HL-60 (cell line): ENCODE data around the gene CHKB.

Source experiments
- POLR2AphosphoS5 ChIP-seq: IDR thresholded peaks from 2 replicates; pipeline ENCODE4 v1.6.1; 2012; ENCODE audit warnings: low read depth
- SPI1 ChIP-seq: IDR thresholded peaks from 2 replicates; pipeline ENCODE4 v1.6.1; 2012; ENCODE audit warnings: low read depth, mild to moderate bottlenecking, borderline replicate concordance
- TF ChIP-seq, protein P1 (sequence below): IDR thresholded peaks from one replicate; pipeline ENCODE4 v1.5.1; 2011; ENCODE audit warnings: low read length, control low read depth, inconsistent platforms; ENCODE audit not compliant: insufficient read depth

GRCh38 chr22:50570861-50571260 is 11.8 kb downstream of the CHKB start:
- TF ChIP-seq, protein P1, sequence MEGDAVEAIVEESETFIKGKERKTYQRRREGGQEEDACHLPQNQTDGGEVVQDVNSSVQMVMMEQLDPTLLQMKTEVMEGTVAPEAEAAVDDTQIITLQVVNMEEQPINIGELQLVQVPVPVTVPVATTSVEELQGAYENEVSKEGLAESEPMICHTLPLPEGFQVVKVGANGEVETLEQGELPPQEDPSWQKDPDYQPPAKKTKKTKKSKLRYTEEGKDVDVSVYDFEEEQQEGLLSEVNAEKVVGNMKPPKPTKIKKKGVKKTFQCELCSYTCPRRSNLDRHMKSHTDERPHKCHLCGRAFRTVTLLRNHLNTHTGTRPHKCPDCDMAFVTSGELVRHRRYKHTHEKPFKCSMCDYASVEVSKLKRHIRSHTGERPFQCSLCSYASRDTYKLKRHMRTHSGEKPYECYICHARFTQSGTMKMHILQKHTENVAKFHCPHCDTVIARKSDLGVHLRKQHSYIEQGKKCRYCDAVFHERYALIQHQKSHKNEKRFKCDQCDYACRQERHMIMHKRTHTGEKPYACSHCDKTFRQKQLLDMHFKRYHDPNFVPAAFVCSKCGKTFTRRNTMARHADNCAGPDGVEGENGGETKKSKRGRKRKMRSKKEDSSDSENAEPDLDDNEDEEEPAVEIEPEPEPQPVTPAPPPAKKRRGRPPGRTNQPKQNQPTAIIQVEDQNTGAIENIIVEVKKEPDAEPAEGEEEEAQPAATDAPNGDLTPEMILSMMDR, result no peak
- TF ChIP-seq POLR2AphosphoS5, result no peak
- TF ChIP-seq SPI1, result no peak
